H9 (cell line): ENCODE measurements around the gene MAP3K7CL. TPM values are rescaled to one million over a fixed set of nuclear protein-coding genes. Genes with fewer than 3 reads are reported as not detected.

ENCODE experiments used
- DNase-seq: peaks from one replicate; pipeline ENCODE4 v3.0.0-alpha.2; 2017
- H2AFZ ChIP-seq: one replicate; pipeline ENCODE4 v1.6.1; 2013; ENCODE audit warnings: mild to moderate bottlenecking, low read length, control low read depth, moderate library complexity
- H2AK5ac ChIP-seq: 2 replicates; pipeline ENCODE4 v1.6.1; 2013; ENCODE audit warnings: low read length, control low read depth, mixed read lengths; ENCODE audit not compliant: insufficient read length
- H2BK120ac ChIP-seq: one replicate; pipeline ENCODE4 v1.6.1; 2013; ENCODE audit warnings: low read depth, mild to moderate bottlenecking, low read length, control low read depth, inconsistent platforms; ENCODE audit not compliant: poor library complexity, severe bottlenecking
- H2BK12ac ChIP-seq: 2 replicates; pipeline ENCODE4 v1.6.1; 2013; ENCODE audit warnings: low read length, control low read depth, mixed read lengths, low read depth; ENCODE audit not compliant: insufficient read length
- H2BK15ac ChIP-seq: 2 replicates; pipeline ENCODE4 v1.6.1; 2013; ENCODE audit warnings: low read depth, low read length, control low read depth
- H2BK20ac ChIP-seq: one replicate; pipeline ENCODE4 v1.6.1; 2013; ENCODE audit warnings: low read depth, mild to moderate bottlenecking, low read length, control low read depth, inconsistent platforms; ENCODE audit not compliant: poor library complexity, severe bottlenecking
- H2BK5ac ChIP-seq: 2 replicates; pipeline ENCODE4 v1.6.1; 2013; ENCODE audit warnings: low read length, control low read depth, mixed read lengths; ENCODE audit not compliant: insufficient read length
- H3K14ac ChIP-seq: 2 replicates; pipeline ENCODE4 v1.6.1; 2013; ENCODE audit warnings: low read length, control low read depth; ENCODE audit not compliant: insufficient read depth
- H3K18ac ChIP-seq: 2 replicates; pipeline ENCODE4 v1.6.1; 2013; ENCODE audit warnings: low read depth, mild to moderate bottlenecking, mixed read lengths, low read length, control low read depth; ENCODE audit not compliant: insufficient read length
- H3K23ac ChIP-seq: 2 replicates; pipeline ENCODE4 v1.6.1; 2013; ENCODE audit warnings: low read length, control low read depth, mixed read lengths, low read depth; ENCODE audit not compliant: insufficient read length
- H3K23me2 ChIP-seq: 2 replicates; pipeline ENCODE4 v1.6.1; 2013; ENCODE audit warnings: low read depth, mild to moderate bottlenecking, mixed read lengths, low read length, control low read depth; ENCODE audit not compliant: insufficient read length, poor library complexity, severe bottlenecking
- H3K27ac ChIP-seq: 2 replicates; pipeline ENCODE4 v1.5.1; 2013; ENCODE audit warnings: low read length, control low read depth, mixed read lengths, low read depth; ENCODE audit not compliant: insufficient read length
- H3K27me3 ChIP-seq: 2 replicates; pipeline ENCODE4 v1.6.1; 2013; ENCODE audit warnings: low read length, control low read depth, inconsistent platforms; ENCODE audit not compliant: insufficient read depth
- H3K4ac ChIP-seq: 2 replicates; pipeline ENCODE4 v1.6.1; 2013; ENCODE audit warnings: low read depth, mild to moderate bottlenecking, control low read depth, inconsistent platforms, low read length, moderate library complexity
- H3K4me1 ChIP-seq: 2 replicates; pipeline ENCODE4 v1.6.1; 2013; ENCODE audit warnings: low read length, control low read depth, inconsistent platforms; ENCODE audit not compliant: insufficient read depth
- H3K4me2 ChIP-seq: 2 replicates; pipeline ENCODE4 v1.6.1; 2013; ENCODE audit warnings: low read length, control low read depth, mixed read lengths; ENCODE audit not compliant: insufficient read length, insufficient read depth
- H3K56ac ChIP-seq: 2 replicates; pipeline ENCODE4 v1.6.1; 2013; ENCODE audit warnings: low read depth, mild to moderate bottlenecking, mixed read lengths, low read length, control low read depth; ENCODE audit not compliant: insufficient read length
- H3K79me1 ChIP-seq: 2 replicates; pipeline ENCODE4 v1.6.1; 2013; ENCODE audit warnings: low read depth, mild to moderate bottlenecking, moderate library complexity, low read length, control low read depth, inconsistent platforms; ENCODE audit not compliant: insufficient read depth, poor library complexity, severe bottlenecking
- H3K79me2 ChIP-seq: 2 replicates; pipeline ENCODE4 v1.6.1; 2013; ENCODE audit warnings: low read length, control low read depth, inconsistent platforms; ENCODE audit not compliant: insufficient read depth
- H3K9ac ChIP-seq: 2 replicates; pipeline ENCODE4 v1.6.1; 2013; ENCODE audit warnings: low read length, control low read depth, mixed read lengths; ENCODE audit not compliant: insufficient read length; ENCODE audit errors: extremely low read depth
- H3K9me3 ChIP-seq: one replicate; pipeline ENCODE4 v1.6.1; 2013; ENCODE audit warnings: low read depth, low read length, inconsistent platforms; ENCODE audit not compliant: control insufficient read depth
- H3T11ph ChIP-seq: one replicate; pipeline ENCODE4 v1.6.1; 2013; ENCODE audit warnings: mild to moderate bottlenecking, low read length, control low read depth, inconsistent platforms
- H4K20me1 ChIP-seq: one replicate; pipeline ENCODE4 v1.6.1; 2013; ENCODE audit not compliant: control insufficient read depth, insufficient read length, insufficient read depth
- H4K5ac ChIP-seq: 2 replicates; pipeline ENCODE4 v1.6.1; 2013; ENCODE audit warnings: low read depth, mild to moderate bottlenecking, mixed read lengths, low read length, control low read depth; ENCODE audit not compliant: insufficient read length
- H4K8ac ChIP-seq: replicated peaks from 2 replicates; pipeline ENCODE4 v1.6.1; 2013; ENCODE audit warnings: low read length, control low read depth, mixed read lengths, low read depth; ENCODE audit not compliant: insufficient read length
- H4K91ac ChIP-seq: 2 replicates; pipeline ENCODE4 v1.6.1; 2013; ENCODE audit warnings: low read depth, mild to moderate bottlenecking, moderate library complexity, mixed read lengths, low read length, control low read depth; ENCODE audit not compliant: insufficient read length
- H3K27ac Mint-ChIP-seq, 3 experiments: 2 replicates in 2 of 3; 3 replicates in 1 of 3; pipeline ENCODE4 v1.8.0; 2020 to 2021; ENCODE audit warnings: mixed read lengths in 3 of 3, mild to moderate bottlenecking in 1 of 3, moderate library complexity in 1 of 3
- H3K27me3 Mint-ChIP-seq: 2 replicates; pipeline ENCODE4 v1.8.0; 2021; ENCODE audit warnings: low read depth, mild to moderate bottlenecking, moderate library complexity, mixed read lengths
- H3K36me3 Mint-ChIP-seq, 3 experiments: 2 replicates in 2 of 3; 3 replicates in 1 of 3; pipeline ENCODE4 v1.8.0; 2020 to 2021; ENCODE audit warnings: low read depth in 3 of 3, mixed read lengths in 3 of 3; ENCODE audit not compliant: insufficient read depth in 1 of 3
- H3K4me1 Mint-ChIP-seq, 2 experiments: 2 replicates each; pipeline ENCODE4 v1.8.0; 2020; ENCODE audit warnings: mixed read lengths in 2 of 2
- H3K4me3 Mint-ChIP-seq, 2 experiments: 2 replicates in 1 of 2; 3 replicates in 1 of 2; pipeline ENCODE4 v1.8.0; 2020 to 2021; ENCODE audit warnings: mild to moderate bottlenecking in 2 of 2, mixed read lengths in 2 of 2, moderate library complexity in 1 of 2
- H3K9me3 Mint-ChIP-seq, 2 experiments: 2 replicates in 1 of 2; 3 replicates in 1 of 2; pipeline ENCODE4 v1.8.0; 2020; ENCODE audit warnings: mild to moderate bottlenecking in 2 of 2, mixed read lengths in 2 of 2, moderate library complexity in 1 of 2
- WGBS: extraction: QIAGEN DNeasy Blood & Tissue Kit; methylation state at CpG from one replicate; pipeline ENCODE4 v1.1.7; 2013; ENCODE audit warnings: missing lambda C conversion rate, low lambda C conversion rate, mixed read lengths; ENCODE audit not compliant: insufficient read length; ENCODE audit errors: extremely low coverage; 5-methylcytosine and 5-hydroxymethylcytosine counted together
- total RNA-seq: library from RNA; stranded (reverse); gene quantifications from 2 replicates; pipeline ENCODE4 v1.2.1, GENCODE V29; 2021
- TF ChIP-seq, protein P1 (sequence below): fragments of 200-600 bp; sonication (generic); conservative IDR thresholded peaks from 3 replicates; pipeline ENCODE4 v1.8.0; 2021; ENCODE audit warnings: antibody characterized with exemption, mild to moderate bottlenecking

MAP3K7CL gene
- total RNA-seq, 1 experiment from 2014 or later = not detected

DNA sequence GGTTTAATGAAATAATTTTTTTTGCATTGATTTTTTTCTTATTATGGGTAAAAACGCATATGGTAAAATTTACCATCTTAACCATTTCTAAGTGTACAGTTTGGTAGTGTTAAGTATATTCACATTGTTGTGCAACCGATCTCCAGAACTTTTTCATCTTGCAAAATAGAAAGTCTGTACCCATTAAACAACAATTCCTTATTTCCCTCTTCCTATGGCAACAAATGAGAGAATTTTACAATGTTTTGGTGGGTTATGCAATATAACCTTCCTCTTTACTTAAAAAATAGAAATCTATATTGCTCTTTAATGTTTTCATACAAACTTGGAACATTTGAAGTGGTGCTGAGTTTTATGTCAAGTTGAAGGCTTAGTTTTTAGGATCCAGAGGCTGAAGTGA lies 26.6 kb downstream of the MAP3K7CL start:
- Histone ChIP-seq H4K8ac (no peak overlapping the region), H3K23ac (no peak overlapping the region), H3K23me2 (no peaks in the 10 kb centered on the region), H3K4ac (no peak overlapping the region), H2BK120ac (no peak overlapping the region), H4K5ac (no peak overlapping the region), H3K27me3 (no peaks in the 10 kb centered on the region), H3K18ac (no peak overlapping the region), H3K79me2 (no peaks in the 10 kb centered on the region), H2AFZ (no peak overlapping the region), H4K20me1 (no peaks in the 10 kb centered on the region), H3K4me2 (no peak overlapping the region), H3K9ac (no peak overlapping the region), H2AK5ac (no peak overlapping the region), H4K91ac (no peak overlapping the region), H3K56ac (no peak overlapping the region), H2BK5ac (no peak overlapping the region), H2BK20ac (no peak overlapping the region), H3K14ac (no peak overlapping the region), H2BK15ac (no peak overlapping the region), H3K79me1 (no peaks in the 10 kb centered on the region), H3K27ac (no peak overlapping the region), H3K9me3 (no peaks in the 10 kb centered on the region), H2BK12ac (no peak overlapping the region), H3K4me1 (peaks cover 3% of the 10 kb centered on the region; the same call in 1 of the 2 replicates), H3T11ph (no peak overlapping the region)
- Mint-ChIP-seq H3K4me1 (peaks cover 2 to 7% of the 10 kb centered on the region in 2 experiments; a peak in 2 of 4 replicates), H3K36me3 (no peaks in the 10 kb centered on the region), H3K9me3 (no peaks in the 10 kb centered on the region), H3K27me3 (peaks cover 13% of the 10 kb centered on the region), H3K27ac (no peak overlapping the region), H3K4me3 (no peak overlapping the region)
- TF ChIP-seq, protein P1, sequence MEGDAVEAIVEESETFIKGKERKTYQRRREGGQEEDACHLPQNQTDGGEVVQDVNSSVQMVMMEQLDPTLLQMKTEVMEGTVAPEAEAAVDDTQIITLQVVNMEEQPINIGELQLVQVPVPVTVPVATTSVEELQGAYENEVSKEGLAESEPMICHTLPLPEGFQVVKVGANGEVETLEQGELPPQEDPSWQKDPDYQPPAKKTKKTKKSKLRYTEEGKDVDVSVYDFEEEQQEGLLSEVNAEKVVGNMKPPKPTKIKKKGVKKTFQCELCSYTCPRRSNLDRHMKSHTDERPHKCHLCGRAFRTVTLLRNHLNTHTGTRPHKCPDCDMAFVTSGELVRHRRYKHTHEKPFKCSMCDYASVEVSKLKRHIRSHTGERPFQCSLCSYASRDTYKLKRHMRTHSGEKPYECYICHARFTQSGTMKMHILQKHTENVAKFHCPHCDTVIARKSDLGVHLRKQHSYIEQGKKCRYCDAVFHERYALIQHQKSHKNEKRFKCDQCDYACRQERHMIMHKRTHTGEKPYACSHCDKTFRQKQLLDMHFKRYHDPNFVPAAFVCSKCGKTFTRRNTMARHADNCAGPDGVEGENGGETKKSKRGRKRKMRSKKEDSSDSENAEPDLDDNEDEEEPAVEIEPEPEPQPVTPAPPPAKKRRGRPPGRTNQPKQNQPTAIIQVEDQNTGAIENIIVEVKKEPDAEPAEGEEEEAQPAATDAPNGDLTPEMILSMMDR = no peak
- no peak for DNase-seq
- whole genome bisulfite sequencing = no CpG with 5 or more reads among the region's 2 CpGs
